ENCODE results near the gene MCAT.
"Not testable (repeated sequence)": the region's sequence is repeated elsewhere in the genome, so short reads cannot be mapped to it uniquely, and the experiment has no call there.

The MCAT gene

GRCh38 chr22:43154887-43155536 lies 11.8 kb upstream of the MCAT start:
- DNase-seq (ENCODE audit: insufficient read length, low spot score) (no peak), FAIRE-seq (no peak)

- DNase-seq (ENCODE audit: insufficient read length, low spot score) (no peak), FAIRE-seq (no peak)
These were observed 10.7 kb upstream of the MCAT start for GRCh38 chr22:43153899-43154298.

- DNase-seq (ENCODE audit: insufficient read length, low spot score) (no peak), FAIRE-seq (no peak)
These were observed 9.3 kb upstream of the MCAT start for GRCh38 chr22:43152357-43153071.

GRCh38 chr22:43152003-43152356 lies 8.8 kb upstream of the MCAT start:
- no peak for FAIRE-seq
- no peak for DNase-seq (ENCODE audit: insufficient read length, low spot score)

- DNase-seq (ENCODE audit: insufficient read length, low spot score) (peak; percentile 72), FAIRE-seq (peak; percentile 51)
These were observed 8.2 kb upstream of the MCAT start, which contains the start of gene TSPO for GRCh38 chr22:43151251-43152002. TSPO (plus strand) TSS chr22:43151559; CDS start chr22:43159239, 7,680 bp downstream.

GRCh38 chr22:43150731-43151206 lies 7.6 kb upstream of the MCAT start:
- FAIRE-seq = no peak
- no peak for DNase-seq (ENCODE audit: insufficient read length, low spot score)

- FAIRE-seq = no peak
- DNase-seq (ENCODE audit: insufficient read length, low spot score) = no peak
These were observed 5.4 kb upstream of the MCAT start for GRCh38 chr22:43148581-43148980.

GRCh38 chr22:43147821-43148220 lies 4.6 kb upstream of the MCAT start:
- no peak for DNase-seq (ENCODE audit: insufficient read length, low spot score)
- no peak for FAIRE-seq

GRCh38 chr22:43146332-43146731 lies 3.1 kb upstream of the MCAT start:
- DNase-seq (ENCODE audit: insufficient read length, low spot score); FAIRE-seq: not testable (repeated sequence)

- not testable (repeated sequence) for DNase-seq (ENCODE audit: insufficient read length, low spot score); FAIRE-seq
These were observed 2.2 kb upstream of the MCAT start for GRCh38 chr22:43145371-43145770.

GRCh38 chr22:43144949-43145348 lies 1.8 kb upstream of the MCAT start:
- DNase-seq (ENCODE audit: insufficient read length, low spot score) = no peak
- FAIRE-seq = no peak

GRCh38 chr22:43136801-43137200 lies 6.4 kb downstream of the MCAT start:
- DNase-seq (ENCODE audit: insufficient read length, low spot score) (no peak), FAIRE-seq (no peak)

- DNase-seq (ENCODE audit: insufficient read length, low spot score) (peak; percentile 67), FAIRE-seq (no peak)
These were observed 6.9 kb downstream of the MCAT start for GRCh38 chr22:43136255-43136654.

- FAIRE-seq = no peak
These were observed 7.6 kb downstream of the MCAT start for GRCh38 chr22:43135565-43135964.

GRCh38 chr22:43134553-43134952 lies 8.6 kb downstream of the MCAT start:
- DNase-seq (ENCODE audit: insufficient read length, low spot score) (no peak), FAIRE-seq (no peak)

More at GRCh38 chr22:43135565-43135964, 7.6 kb downstream of the MCAT start:
- DNase-seq (ENCODE audit: insufficient read length, low spot score) = no peak

GRCh38 chr22:43133401-43133800 lies 9.8 kb downstream of the MCAT start:
- DNase-seq (ENCODE audit: insufficient read length, low spot score) (no peak), FAIRE-seq (no peak)

GRCh38 chr22:43131773-43132501 lies 11.3 kb downstream of the MCAT start:
- FAIRE-seq (no peak), DNase-seq (ENCODE audit: insufficient read length, low spot score) (no peak)

- FAIRE-seq (no peak), DNase-seq (ENCODE audit: insufficient read length, low spot score) (no peak)
These were observed 13.5 kb downstream of the MCAT start for GRCh38 chr22:43129426-43130425.

GRCh38 chr22:43128928-43129424 lies 14.2 kb downstream of the MCAT start:
- DNase-seq (ENCODE audit: insufficient read length, low spot score) = no peak
- FAIRE-seq = no peak
